Measurements from ENCODE around the gene SLC38A3.
"Not testable (repeated sequence)": the region's sequence is repeated elsewhere in the genome, so short reads cannot be mapped to it uniquely, and the experiment has no call there.

The SLC38A3 gene

DNA sequence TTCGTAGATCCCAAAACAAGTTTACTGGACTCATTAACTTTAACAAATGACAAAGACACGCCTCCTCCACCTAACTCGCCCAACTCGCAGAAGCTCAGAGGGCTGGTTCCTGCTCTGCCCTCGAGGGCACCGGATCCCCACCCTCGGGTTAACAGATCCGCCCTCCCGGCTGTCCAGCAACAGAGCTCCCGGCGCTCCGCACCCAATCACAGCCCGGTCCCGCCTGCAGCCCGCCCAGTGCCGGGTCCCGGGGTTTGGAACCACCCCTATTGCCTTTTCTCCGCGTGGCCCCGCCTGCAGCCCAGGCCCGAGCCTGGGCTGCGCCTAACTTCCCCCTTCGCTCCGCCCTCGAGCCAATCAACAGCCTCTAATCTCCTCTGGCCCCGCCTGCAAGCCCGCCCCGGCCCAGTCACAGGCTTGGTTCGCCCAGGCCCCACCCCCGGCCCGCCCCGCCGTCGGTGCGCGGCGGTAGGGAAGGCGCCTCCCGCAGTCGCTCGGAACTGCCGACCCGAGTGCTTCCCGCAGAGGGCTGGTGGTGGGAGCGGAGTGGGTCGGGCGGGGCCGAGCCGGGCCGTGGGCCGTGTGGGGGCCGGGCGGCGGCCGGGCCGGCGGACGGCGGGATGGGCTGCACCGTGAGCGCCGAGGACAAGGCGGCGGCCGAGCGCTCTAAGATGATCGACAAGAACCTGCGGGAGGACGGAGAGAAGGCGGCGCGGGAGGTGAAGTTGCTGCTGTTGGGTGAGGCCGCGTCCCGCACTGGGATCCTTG is 30.8 kb downstream of the SLC38A3 start, which contains the start of gene GNAI2:
GNAI2 (plus strand) TSS at position 489 of the 768 bp plus-strand sequence; CDS start at position 621, 132 bp downstream.
- DNase-seq, result peak; percentile 99

DNA sequence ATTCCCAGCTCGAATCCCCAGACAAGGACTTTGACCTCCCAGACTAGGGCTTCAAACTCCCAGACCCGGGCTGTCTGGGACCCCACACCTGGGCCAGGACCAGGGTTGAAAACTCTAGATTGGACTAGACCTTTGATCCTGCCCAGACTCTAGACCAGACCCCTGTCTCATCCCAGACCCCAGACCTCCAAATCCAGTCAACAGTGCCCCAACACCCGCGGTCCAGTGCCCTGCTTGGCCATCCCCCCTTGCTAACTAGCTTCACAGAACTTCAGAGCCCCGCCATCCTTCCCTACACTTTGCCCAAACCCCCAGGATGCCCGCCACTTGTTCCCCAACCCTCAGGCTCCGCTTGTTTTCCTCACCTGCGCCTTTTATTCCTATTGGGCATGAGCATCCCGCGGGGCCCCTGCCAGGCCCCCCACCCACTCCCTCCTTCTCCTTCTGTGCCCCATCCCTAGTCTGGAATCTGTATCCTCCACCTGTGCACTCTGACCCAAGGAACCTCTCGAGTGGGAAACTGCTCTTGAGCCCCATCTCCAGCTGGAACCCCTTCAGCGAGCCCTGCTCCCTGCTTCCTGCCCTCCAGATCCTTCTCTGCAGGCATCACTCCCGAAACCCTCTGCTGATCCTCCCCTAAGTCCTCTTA is 31.5 kb downstream of the SLC38A3 start:
- no peak for DNase-seq

DNA sequence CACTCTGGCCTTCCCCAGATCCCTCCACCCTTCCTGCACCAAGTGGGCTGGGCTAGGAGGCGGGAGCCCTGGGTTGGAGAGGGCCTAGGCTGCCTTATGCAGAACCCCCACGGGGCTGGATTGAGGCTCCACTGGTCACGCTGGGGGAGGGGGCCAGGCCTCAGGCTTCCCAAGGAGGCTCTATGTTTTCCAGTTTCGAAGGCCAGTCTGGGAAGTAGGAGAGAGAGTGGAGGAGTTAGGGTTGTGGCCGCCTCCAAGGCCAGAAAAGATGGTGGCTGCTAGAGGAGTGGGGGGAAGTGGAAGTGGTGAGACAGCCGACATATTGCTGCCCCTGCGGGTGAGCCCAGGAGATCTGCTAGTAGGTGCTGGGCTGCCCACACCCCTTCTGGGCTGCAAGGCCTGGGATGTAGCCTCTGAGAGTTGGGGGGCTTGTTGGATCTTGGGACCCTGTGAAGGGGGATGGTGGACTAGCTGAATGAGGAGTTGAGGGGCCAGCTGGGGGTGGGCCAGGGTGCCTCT is 32.1 kb downstream of the SLC38A3 start:
- peak; percentile 55 for DNase-seq

DNA sequence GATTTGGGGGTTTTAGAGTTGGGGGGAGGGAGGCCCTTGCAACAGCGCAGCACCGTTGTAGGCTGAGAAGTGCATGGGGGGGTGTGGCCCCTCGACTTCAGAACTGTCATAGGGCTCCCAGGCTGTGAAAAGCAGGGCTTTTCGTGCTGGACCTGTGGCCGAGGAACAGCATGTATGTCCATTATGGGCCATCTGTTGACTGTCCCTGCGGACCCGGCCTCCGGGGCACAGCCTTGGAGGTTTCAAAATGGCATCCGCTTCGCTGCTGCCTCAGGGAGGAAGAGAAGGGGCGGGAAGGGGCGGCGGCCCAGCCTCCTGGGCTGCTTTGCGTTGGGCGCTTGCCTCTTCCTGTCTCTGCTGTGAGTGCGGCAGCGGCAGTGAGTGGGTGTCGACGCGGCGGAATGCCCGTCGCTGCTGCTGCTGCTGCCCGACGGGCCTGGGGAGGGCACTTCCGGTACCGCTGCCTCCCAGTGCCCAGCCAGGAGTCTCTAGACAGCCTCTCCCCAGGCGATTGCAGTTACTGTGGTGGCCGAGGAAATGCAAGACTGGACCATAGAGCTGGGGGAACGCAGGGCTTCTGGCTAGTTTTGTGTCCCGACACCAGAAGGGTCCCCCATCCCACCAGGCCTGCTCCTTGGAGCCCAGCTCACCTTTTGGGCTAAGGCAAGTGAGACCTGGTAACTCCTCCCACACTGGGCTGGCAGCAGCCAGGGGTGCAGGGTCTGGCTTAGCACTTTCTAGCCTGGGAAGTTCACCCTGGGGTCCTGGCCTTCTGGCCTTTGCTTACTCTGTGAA is 32.9 kb downstream of the SLC38A3 start:
- DNase-seq, result peak; percentile 91

DNA sequence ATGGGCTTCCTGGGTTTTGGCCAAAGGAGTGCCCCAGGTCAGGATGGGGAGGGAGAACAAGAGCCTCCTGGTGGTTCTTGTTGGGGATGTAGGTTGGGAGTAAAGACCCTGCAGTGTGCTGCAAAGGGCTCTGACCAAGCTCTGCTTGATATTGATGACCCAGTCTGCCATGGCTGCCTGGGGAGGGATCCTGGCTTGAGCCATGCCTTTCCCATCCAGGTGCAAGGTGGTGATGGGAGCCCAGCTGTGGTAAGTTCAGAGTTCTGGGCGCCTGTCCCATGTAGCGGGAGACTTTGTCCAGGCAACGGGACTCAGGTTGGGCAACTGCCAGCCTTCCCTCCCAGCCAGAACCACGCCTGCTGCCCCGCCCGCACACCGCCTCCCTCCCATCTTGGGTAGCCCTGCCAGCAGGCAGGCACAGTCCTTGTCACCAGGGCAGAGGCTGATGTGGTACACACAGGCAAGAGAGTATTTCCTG is 33.5 kb downstream of the SLC38A3 start:
- DNase-seq, result peak; percentile 42

DNA sequence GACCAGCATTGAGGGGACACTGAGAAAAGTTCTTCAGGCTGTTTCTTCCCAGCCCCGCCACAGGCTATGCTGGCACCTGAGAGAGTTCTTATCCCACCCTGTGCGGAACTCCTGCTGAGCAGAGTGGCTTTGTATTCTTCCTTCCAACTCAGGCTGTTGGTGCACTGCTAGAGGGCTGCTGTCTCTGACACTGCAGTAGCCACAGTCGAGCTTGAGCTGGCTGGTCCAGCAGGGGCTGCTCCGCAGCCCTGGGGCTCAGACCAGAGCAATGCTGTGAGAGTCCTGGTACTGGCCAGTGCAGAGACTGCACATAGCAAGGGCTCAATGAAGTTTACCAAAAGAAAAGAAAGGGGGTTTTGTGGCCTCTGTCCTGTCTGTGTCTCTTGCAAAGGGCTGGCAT is 34.6 kb downstream of the SLC38A3 start:
- no peak for DNase-seq

DNA sequence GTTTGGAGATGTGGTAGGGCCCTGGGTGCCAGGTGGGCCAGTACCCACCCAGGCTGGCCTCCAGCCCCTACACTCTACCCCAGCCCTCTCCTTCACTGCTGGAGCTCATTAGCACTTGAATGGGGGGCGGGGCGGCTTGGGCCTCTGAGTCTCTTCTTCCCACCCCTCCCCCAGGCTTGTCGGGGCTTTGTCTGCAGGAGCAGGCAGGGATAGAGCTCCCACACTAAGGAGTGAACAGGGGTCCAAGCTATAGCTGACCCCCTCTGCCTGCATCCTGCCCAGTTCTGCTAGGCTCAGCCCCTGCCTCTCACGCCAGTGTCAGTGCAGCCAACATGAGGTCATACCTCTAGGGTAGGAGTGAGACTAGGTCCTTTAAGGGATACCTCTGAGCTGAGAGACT is 36.1 kb downstream of the SLC38A3 start:
- DNase-seq, result no peak

DNA sequence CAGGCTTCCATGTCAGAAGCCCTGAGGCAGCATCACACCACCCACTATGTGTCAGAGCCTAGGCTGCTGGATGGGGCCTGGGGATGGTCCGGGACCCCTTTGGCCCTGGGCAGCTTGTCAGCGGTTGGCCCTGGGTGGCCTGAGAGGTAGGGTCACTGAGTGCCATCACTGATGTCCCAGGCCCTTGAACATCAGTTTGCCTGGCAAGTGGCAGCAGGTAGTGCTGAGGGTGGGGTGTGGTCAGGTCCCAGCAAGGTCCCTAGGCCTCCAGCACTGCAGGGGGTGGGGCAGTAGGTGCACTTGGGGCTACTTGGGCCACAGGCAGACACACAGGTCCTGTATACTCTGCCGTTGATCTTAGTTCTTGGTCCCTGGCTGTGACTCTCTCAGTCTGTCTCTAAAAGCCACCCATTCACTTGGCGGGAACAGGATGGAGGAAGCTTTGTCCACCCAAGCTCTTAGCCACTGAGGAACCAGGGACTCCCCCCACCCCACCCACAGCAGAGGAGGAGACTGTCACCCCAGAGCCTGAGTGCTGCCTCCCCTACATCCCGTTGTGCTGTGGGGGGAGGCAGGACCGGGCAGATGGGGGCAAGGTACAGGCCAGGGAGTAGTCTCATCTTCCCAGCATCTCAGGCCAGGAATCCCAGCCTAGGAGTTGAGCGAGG is 36.8 kb downstream of the SLC38A3 start:
- no peak for DNase-seq

DNA sequence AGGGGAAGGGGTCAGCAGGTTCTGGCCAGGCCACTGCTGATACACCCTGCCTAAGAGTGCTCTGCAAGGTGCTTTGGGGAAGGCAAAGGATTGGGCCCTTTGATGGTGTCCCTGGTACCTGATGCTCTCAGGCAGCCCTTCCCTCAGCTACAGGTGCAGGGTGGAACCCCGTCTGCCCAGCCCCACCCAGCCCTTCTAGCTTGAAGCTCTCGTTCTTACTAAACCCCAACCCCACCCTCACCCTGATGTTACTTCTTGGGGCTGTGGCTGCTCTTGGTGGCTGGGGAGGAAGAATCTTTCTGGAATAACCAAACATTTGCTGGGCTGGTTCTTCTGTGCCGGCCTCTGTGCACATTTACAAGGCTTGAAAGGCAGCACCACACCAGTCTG is 37.3 kb downstream of the SLC38A3 start:
- peak; percentile 31 for DNase-seq

DNA sequence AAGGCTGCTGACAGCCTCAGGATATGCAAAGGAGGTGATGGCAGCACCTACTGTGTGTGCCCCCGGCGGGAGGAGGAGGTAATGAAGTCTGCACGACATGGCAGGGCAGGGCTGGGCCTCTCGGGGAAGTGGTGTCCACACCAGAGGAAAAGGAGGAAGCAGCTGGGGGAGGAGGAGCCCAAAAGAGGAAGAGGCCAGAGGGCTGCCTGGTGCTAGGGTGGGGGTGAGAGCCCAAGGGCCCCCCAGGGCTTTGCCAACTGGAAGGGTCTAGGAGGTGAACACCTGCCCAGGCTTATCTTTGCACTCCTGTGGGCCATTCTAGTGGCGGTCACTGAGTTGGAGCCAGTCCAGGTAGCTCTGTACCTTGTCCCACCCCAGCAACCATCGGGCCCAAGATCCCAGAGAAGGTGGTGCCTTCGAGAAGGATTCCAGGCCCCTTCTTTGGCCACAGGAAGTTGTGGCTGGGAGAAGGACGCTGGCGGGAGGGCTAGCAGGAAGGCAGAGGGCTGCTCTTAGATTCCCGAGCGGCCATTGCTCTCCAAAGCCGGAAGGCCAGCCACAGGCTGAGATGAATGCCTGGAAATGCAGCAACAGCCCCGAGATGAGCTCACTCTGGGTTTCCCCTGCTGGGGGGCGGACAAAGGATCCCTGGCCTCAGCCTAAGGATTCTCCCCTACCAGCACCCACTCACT is 37.9 kb downstream of the SLC38A3 start:
- DNase-seq, result peak; percentile 39

DNA sequence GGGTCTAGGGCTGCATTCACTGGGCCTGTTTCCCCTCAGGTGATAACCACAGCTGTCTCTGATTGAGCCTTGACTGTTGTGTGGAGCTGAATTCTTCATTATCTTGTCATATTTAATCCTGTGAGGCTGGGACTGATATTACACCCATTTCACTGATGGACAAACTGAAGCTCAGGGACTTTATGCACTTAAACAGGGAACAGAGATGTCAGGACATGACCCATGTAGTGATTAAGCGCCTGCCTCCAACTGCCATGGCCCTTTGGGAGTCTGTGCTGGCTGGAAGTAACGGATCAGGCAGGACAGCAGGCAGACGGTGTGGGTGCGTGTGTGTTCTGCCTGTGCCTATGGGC is 38.4 kb downstream of the SLC38A3 start:
- no peak for DNase-seq

DNA sequence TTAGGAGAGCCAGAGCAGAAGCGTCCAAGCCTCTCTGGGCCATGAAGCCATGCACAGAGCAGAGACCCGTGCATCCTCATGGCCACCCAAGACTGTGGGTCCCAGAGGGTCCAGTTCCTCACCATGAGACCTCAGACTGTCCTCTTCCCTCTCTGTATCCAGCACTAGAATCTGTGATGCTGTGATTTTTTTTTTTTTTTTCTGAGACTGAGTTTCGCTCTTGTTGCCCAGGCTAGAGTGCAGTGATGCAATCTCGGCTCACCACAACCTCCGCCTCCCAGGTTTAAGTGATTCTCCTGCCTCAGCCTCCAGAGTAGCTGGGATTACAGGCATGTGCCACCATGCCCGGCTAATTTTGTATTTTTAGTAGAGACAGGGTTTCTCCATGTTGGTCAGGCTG is 39.7 kb downstream of the SLC38A3 start:
- not testable (repeated sequence) for DNase-seq

DNA sequence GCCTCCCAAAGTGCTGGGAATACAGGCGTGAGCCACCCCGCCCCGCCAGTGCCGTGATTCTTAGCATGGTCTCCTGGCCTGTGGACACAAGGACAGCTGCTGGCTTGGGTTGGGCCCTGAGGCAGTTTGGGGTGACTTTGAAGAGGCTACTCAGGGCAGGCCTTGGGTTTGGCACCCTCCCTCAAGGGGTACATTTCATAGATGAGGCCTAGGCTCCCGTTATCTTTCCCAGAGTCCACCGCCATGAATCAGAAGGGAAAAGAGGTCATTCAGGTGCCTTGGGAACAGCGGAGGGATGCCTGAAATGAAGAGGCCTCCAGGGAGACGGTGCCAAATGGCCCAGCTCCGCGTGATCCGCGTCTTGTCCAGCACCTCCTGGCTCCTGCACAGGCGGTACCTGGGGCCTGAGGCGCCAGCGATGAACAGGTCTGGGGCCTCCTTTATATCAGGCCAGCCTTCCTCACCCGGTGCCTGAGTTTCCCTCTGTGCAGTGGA is 40.2 kb downstream of the SLC38A3 start:
- DNase-seq, result no peak

DNA sequence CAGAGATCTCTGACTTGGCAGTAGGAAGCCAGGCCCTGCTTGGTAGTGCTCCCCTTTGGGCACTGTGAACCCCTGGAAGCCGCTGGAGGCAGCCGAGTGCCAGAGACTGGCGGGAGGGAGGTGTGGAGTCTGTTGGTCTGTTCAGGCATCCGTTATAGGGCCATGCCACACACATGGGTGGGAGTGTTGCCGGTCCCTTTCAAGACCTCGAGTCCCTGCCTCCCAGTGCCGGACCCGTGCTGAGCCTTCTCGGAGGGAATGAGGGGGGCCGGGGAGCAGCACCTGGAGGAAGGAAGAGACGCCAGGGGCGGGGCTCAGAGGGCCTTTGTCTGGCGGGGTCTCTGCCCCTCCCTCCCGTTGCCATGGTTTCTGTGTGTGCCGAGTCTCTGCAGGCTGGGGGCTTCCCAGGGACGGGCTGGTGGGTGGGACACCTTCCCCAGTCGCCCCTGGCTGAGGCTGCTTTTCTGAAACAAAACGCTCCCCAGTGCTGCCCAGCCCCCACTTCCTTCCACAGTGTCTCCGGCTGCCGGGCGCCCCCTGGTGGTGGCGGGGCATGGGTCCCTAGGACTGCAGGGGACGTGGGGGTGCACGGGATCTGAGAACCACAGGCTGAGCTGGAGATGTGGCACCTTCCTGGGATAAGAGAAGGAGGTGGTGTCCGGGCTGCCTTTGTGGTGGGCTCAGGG is 40.9 kb downstream of the SLC38A3 start:
- DNase-seq, result peak; percentile 98

DNA sequence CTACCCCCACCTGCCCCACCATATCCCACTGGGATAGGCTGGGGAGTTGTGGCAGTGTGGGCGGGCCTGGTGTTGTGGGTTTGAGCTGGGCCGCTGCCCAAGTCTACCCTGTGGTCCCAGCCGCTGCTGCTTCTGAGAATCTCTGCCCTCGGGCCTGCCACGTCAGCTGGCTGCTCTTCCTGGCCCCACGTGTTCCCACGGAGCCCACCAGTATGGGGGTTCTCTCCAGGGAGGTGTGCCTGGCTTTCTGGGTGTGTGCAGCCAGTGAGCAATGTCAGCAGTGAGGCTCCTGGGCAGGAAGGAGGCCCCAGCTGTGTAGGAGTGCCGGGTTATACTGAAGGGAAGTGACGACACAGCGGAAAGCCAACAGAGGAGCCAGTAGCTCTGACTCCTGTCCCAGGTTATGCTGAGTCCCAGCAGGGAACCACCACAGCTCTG is 41.5 kb downstream of the SLC38A3 start:
- peak; percentile 82 for DNase-seq

DNA sequence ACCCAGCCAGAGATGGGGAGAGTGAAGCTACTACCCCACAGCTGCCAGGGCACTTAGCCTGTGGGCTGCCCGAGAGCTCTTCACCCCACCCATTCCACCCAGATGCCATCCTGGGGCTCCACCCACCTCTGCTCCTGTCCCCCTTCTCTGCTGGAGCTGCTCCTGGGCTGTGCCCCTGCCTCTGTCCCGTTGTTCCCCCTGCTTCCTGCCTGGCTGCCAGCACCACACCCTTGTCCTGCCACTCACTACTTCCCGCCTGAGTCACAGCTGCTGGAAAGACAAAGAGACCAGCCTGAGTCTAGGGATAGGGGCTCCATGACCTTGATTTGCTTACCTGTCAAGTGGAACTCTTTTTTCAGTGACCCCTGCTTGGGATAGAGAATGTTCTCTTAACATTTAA is 43.3 kb downstream of the SLC38A3 start:
- no peak for DNase-seq

DNA sequence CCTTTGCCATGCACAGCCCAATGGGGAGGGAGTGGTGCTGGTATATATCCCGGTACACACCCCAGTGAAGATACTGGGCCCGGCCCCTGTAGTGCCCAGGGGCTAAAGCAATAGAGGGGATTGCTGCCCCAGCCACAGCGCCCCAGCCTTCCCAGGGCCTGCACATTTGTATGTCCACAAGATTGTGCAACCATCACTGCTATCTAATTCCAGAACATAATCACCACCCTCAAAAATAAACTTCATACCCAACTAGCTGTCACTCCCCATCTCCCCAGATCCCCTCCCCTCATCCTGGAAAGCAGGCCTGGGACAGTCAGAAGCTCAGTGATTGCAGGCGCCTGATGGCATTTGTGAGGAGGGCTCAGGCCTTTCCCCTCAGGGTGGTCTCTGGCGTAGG is 44.4 kb downstream of the SLC38A3 start:
- no peak for DNase-seq

DNA sequence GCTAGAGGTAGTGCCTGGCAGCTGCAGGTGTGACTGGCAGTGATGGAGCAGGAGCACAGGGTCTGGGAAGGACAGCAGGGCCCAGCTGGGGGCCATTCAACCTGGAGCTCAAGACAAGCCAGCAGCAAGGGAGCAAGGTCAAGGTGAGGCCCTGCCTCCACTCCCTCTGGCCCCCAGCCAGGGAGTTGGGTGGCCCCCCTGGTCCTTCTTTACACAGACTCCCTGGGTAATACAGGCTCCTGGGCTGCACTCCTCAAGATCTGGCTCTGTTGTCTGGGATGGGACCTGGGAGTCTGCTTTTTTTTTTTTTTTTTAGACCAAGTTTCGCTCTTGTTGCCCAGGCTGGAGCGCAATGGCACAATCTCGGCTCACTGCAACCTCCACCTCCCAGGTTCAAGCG is 45.4 kb downstream of the SLC38A3 start:
- DNase-seq, result no peak

DNA sequence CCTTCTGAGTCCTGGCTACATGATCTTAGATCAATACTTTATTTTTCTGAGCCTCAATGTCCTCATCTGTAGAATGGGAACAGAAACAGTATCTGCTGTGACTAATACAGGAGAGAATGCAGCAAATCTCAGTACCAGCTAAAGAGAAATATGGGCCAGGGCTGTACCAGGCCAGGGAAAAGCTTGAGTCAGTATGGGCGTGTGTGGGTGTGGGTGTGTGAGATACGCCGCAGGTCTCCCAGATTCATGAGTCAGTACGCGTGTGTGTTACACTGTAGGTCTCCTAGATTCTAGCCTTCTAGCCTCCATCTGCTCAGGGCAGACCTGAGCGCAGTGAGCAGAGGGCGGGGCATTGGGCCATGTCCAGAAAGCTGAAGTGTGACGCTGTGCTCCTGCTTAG is 46.1 kb downstream of the SLC38A3 start:
- no peak for DNase-seq

DNA sequence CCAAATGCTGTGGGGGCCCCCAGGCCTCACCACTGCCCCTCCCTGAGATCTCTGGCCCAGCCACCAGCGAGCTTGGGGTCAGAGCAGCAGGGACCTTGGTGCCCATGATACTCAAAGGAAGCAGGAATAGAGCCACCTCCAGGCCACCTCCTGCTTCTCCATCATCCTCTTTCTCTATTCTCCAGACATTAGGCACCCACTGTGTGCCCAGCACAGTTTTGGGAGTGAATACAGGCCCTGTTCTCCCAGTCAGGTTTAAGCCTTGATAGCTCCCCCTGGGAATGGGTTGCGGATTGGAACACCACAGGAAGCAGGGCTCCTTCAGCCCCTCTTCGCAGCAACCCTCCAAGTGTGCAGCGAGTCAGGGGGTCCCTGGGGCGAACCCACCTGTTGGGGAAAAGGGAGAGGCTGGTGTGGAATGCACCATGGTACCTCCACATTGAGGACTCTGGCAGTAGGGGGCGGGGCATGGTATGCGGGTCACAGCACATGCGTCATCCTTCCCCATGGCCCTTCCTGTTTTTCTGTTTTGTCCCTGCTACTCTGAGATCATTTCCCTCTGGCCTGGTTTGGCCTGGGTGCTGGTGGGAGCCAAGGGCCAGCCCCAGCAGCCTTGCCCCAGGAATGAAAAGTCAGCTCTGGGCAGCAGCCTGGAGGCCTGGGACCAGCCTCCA is 49.6 kb downstream of the SLC38A3 start:
- DNase-seq, result no peak

DNA sequence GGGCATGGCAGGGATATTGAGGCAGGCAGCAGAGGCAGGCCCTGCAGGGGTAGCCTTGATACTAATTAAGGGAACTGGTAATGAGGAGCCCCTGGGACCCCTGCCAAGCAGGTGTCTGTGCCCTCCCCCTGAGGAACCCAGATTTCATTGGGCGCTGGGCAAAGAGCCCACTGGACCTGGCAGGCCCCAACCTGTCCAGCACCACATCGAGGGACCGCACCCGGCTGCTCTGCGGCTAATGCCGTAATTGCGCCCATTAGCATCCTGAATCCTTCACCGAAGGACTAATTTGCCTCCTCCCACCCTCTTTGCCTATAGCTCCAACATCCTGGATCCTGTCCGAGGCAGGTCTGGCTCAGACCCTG is 50.2 kb downstream of the SLC38A3 start:
- no peak for DNase-seq

Measured in CD4-positive, alpha-beta T cell treated with Interleukin-17A for 4 hours (primary cell).